GM12878 (cell line): ENCODE results near the gene CYSTM1. TPM values are rescaled to one million over a fixed set of nuclear protein-coding genes. Genes with fewer than 3 reads are reported as not detected.

Experiments used
- ASH2L ChIP-seq: fragments of 300-600, 200-600 bp; sonication (generic); IDR thresholded peaks from 2 replicates; pipeline ENCODE4 v1.6.1; 2017; ENCODE audit warnings: low read depth, mild to moderate bottlenecking, borderline replicate concordance
- BHLHE40 ChIP-seq, 2 experiments: fragments of 450-650 bp in 1 of 2; IDR thresholded peaks; 2 replicates each; pipeline ENCODE4 v1.6.1; 2011 to 2017; ENCODE audit warnings: low read depth in 2 of 2, borderline replicate concordance in 1 of 2, improper control_type of control experiment in 1 of 2, low read length in 1 of 2, mild to moderate bottlenecking in 1 of 2
- CBX3 ChIP-seq: fragments of 200-600 bp; sonication (generic); IDR thresholded peaks from 2 replicates; pipeline ENCODE4 v1.6.1; 2016; ENCODE audit warnings: low read depth, borderline replicate concordance
- CREB1 ChIP-seq: IDR thresholded peaks from 2 replicates; pipeline ENCODE4 v1.6.1; 2012; ENCODE audit warnings: low read depth, mild to moderate bottlenecking, inconsistent platforms
- EED ChIP-seq: sonication (generic); IDR thresholded peaks from 2 replicates; pipeline ENCODE4 v1.6.1; 2016; ENCODE audit warnings: antibody characterized with exemption, low read depth
- FOXM1 ChIP-seq: IDR thresholded peaks from 2 replicates; pipeline ENCODE4 v1.6.1; 2012; ENCODE audit warnings: low read depth, mild to moderate bottlenecking, inconsistent platforms, low read length, moderate library complexity
- GABPA ChIP-seq: IDR thresholded peaks from 2 replicates; pipeline ENCODE4 v1.6.1; 2014; ENCODE audit warnings: antibody characterized with exemption, low read depth, mild to moderate bottlenecking, inconsistent platforms
- GATAD2B ChIP-seq: fragments of 450-650 bp; conservative IDR thresholded peaks from 2 replicates; pipeline ENCODE4 v1.6.1; 2017; ENCODE audit warnings: low read depth, mild to moderate bottlenecking, moderate library complexity
- HCFC1 ChIP-seq: fragments of 150-350 bp; IDR thresholded peaks from 2 replicates; pipeline ENCODE4 v1.6.1; 2014; ENCODE audit warnings: low read length
- IKZF2 ChIP-seq, 2 experiments: fragments of 450-650 bp; IDR thresholded peaks; 2 replicates each; pipeline ENCODE4 v1.6.1; 2017; ENCODE audit warnings: mild to moderate bottlenecking in 2 of 2, moderate library complexity in 2 of 2
- LARP7 ChIP-seq: fragments of 450-650 bp; IDR thresholded peaks from 2 replicates; pipeline ENCODE4 v1.6.1; 2017; ENCODE audit warnings: mild to moderate bottlenecking
- MEF2B ChIP-seq: fragments of 450-650 bp; IDR thresholded peaks from 2 replicates; pipeline ENCODE4 v1.6.1; 2018; ENCODE audit warnings: mild to moderate bottlenecking, moderate library complexity; ENCODE audit not compliant: partially characterized antibody, poor library complexity, severe bottlenecking
- NBN ChIP-seq: fragments of 450-650 bp; IDR thresholded peaks from 2 replicates; pipeline ENCODE4 v1.6.1; 2016
- NFYA ChIP-seq: IDR thresholded peaks from 2 replicates; pipeline ENCODE4 v1.6.1; 2011; ENCODE audit warnings: low read depth, mild to moderate bottlenecking, low read length, improper control_type of control experiment, borderline replicate concordance
- NR2F1 ChIP-seq: fragments of 450-650 bp; conservative IDR thresholded peaks from 2 replicates; pipeline ENCODE4 v1.6.1; 2017; ENCODE audit warnings: mild to moderate bottlenecking
- RAD21 ChIP-seq: IDR thresholded peaks from 2 replicates; pipeline ENCODE4 v1.6.1; 2011; ENCODE audit warnings: mild to moderate bottlenecking, low read depth, low read length, moderate library complexity; ENCODE audit not compliant: insufficient read depth
- SMC3 ChIP-seq: IDR thresholded peaks from 2 replicates; pipeline ENCODE4 v1.6.1; 2011; ENCODE audit warnings: low read length, improper control_type of control experiment, borderline replicate concordance
- SREBF1 ChIP-seq: IDR thresholded peaks from 2 replicates; pipeline ENCODE4 v1.6.1; 2012; ENCODE audit warnings: mild to moderate bottlenecking, low read length
- SRF ChIP-seq, 2 experiments: IDR thresholded peaks; 2 replicates each; pipeline ENCODE4 v1.6.1; 2011; ENCODE audit warnings: low read depth in 2 of 2, low read length in 2 of 2, mild to moderate bottlenecking in 1 of 2, moderate library complexity in 1 of 2
- STAT1 ChIP-seq: fragments of 450-650 bp; conservative IDR thresholded peaks from 2 replicates; pipeline ENCODE4 v1.6.1; 2014; ENCODE audit warnings: antibody characterized with exemption, mild to moderate bottlenecking
- TCF7 ChIP-seq: IDR thresholded peaks from 2 replicates; pipeline ENCODE4 v1.6.1; 2014; ENCODE audit warnings: antibody characterized with exemption, borderline replicate concordance
- WRNIP1 ChIP-seq: IDR thresholded peaks from 2 replicates; pipeline ENCODE4 v1.6.1; 2011; ENCODE audit warnings: low read depth, low read length, improper control_type of control experiment, borderline replicate concordance
- ZNF217 ChIP-seq: fragments of 450-650 bp; IDR thresholded peaks from 2 replicates; pipeline ENCODE4 v1.6.1; 2017; ENCODE audit warnings: antibody characterized with exemption, mild to moderate bottlenecking
- polyA plus RNA-seq, 11 experiments: library from polyadenylated mRNA; depleted of rRNA in 4 of 11; unstranded in 6 of 11; stranded (reverse) in 5 of 11; fragments of >200 nt; fragmentation: Nextera tagmentation in 4 of 11; fragmentation: Illumina TruSeq in 1 of 11; extraction: Ambion mirVana in 4 of 11; extraction: Trizol in 1 of 11; gene quantifications; 1 replicate in 1 of 11; 2 replicates in 10 of 11; pipeline versions ENCODE4 v1.2.1 to v1.2.3, GENCODE V29; 2011 to 2016; ENCODE audit warnings: inconsistent platforms in 2 of 11, missing spikeins in 2 of 11, low read depth in 1 of 11
- total RNA-seq, 4 experiments: library from RNA; depleted of rRNA in 3 of 4; stranded (reverse); fragments of >200 nt in 3 of 4; fragmentation: Illumina TruSeq in 1 of 4; extraction: Trizol in 1 of 4; gene quantifications; 2 replicates each; pipeline versions ENCODE4 v1.2.1 to v1.2.3, GENCODE V29; 2013 to 2021
- TF ChIP-seq, protein P1 (sequence below): fragments of 450-650 bp; IDR thresholded peaks from 2 replicates; pipeline ENCODE4 v1.6.1; 2017; ENCODE audit warnings: low read depth, mild to moderate bottlenecking, moderate library complexity
- TF ChIP-seq, protein P2 (sequence below): IDR thresholded peaks from 2 replicates; pipeline ENCODE4 v1.6.1; 2011; ENCODE audit warnings: borderline replicate concordance, low read depth, mild to moderate bottlenecking, moderate library complexity, mixed read lengths, low read length; ENCODE audit not compliant: insufficient read depth; ENCODE audit errors: extremely low read length
- TF ChIP-seq, protein P3 (sequence below): fragments of 450-650 bp; IDR thresholded peaks from 2 replicates; pipeline ENCODE4 v1.6.1; 2016; ENCODE audit warnings: mild to moderate bottlenecking, moderate library complexity, borderline replicate concordance

Gene CYSTM1
- total and polyA plus RNA-seq, 10 of the 15 experiments (the other 5 are each of a cell fraction or from before 2014, with no cell fraction given): 52.7 to 261 (median 98.7) TPM

DNA sequence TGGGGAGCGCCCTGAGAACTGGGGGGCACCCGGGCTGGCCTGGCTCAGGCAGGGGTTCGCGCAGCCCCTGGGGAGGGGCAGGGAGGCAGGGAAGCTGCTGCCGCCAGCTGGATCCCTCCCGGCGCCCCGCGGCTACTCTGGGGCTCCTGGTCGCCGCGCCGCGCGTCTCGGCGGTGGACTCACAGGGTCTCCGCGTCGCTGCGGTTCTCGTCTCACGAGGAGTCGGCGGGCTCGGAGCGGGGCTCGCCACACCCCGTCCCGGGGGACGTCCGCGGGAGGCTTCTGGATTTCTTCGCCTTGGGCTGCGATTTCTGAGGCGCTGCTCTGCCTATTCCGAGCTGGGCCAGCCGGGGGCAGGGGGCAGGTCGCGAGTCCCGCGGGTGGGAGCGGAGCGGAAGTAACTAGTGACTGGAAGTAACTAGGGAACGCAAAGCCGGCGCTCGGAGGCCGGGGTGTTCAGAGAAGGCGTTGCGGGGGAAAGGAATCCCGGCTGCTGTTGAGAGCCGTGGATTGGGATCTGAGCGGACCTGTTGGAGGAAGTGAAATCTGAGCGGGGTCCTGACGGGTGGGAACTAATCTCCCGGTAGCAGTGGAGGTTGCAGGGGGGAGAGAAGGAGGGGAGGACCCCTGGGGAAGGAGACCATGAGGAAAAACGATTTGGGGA is 511 bp downstream of the CYSTM1 start (continued):
- no peak; the same call in 1 of the 2 replicates for TF ChIP-seq ASH2L
- TF ChIP-seq, protein P1, sequence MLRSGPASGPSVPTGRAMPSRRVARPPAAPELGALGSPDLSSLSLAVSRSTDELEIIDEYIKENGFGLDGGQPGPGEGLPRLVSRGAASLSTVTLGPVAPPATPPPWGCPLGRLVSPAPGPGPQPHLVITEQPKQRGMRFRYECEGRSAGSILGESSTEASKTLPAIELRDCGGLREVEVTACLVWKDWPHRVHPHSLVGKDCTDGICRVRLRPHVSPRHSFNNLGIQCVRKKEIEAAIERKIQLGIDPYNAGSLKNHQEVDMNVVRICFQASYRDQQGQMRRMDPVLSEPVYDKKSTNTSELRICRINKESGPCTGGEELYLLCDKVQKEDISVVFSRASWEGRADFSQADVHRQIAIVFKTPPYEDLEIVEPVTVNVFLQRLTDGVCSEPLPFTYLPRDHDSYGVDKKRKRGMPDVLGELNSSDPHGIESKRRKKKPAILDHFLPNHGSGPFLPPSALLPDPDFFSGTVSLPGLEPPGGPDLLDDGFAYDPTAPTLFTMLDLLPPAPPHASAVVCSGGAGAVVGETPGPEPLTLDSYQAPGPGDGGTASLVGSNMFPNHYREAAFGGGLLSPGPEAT: peak; percentile 45
- peak; percentile 74 to 76 for TF ChIP-seq IKZF2 (IDR thresholded peaks at IDR 0.05)
- TF ChIP-seq WRNIP1: no peak
- TF ChIP-seq SRF (IDR thresholded peaks at IDR 0.05; ENCODE audit: low read depth in 2 of 2, low read length in 2 of 2): 0 out of 4 replicates have a peak, but pooled peaks of 1 of the 2 experiments have one; percentile 9
- TF ChIP-seq STAT1: no peak
- no peak for TF ChIP-seq BHLHE40 (IDR thresholded peaks at IDR 0.05; ENCODE audit: borderline replicate concordance in 1 of 2, low read depth in 2 of 2, low read length in 1 of 2)
- no peak for TF ChIP-seq TCF7
- peak; percentile 56 for TF ChIP-seq NR2F1
- TF ChIP-seq LARP7: no peak; the same call in none of the 2 replicates
- TF ChIP-seq, protein P2, sequence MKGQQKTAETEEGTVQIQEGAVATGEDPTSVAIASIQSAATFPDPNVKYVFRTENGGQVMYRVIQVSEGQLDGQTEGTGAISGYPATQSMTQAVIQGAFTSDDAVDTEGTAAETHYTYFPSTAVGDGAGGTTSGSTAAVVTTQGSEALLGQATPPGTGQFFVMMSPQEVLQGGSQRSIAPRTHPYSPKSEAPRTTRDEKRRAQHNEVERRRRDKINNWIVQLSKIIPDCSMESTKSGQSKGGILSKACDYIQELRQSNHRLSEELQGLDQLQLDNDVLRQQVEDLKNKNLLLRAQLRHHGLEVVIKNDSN: no peak
- peak; percentile 32; the same call in 1 of the 2 replicates for TF ChIP-seq HCFC1
- TF ChIP-seq SMC3: 0 out of 2 replicates have a peak, but pooled peaks have one; percentile 10
- TF ChIP-seq FOXM1: no peak
- peak; percentile 79 for TF ChIP-seq GABPA
- TF ChIP-seq RAD21: peak; percentile 20; the same call in 1 of the 2 replicates
- TF ChIP-seq MEF2B: peak; percentile 91
- peak; percentile 65 for TF ChIP-seq GATAD2B
- TF ChIP-seq SREBF1: no peak
- peak; percentile 61 for TF ChIP-seq NBN
- no peak for TF ChIP-seq NFYA
- no peak for TF ChIP-seq ZNF217
- peak; percentile 70 for TF ChIP-seq EED
- TF ChIP-seq, protein P3, sequence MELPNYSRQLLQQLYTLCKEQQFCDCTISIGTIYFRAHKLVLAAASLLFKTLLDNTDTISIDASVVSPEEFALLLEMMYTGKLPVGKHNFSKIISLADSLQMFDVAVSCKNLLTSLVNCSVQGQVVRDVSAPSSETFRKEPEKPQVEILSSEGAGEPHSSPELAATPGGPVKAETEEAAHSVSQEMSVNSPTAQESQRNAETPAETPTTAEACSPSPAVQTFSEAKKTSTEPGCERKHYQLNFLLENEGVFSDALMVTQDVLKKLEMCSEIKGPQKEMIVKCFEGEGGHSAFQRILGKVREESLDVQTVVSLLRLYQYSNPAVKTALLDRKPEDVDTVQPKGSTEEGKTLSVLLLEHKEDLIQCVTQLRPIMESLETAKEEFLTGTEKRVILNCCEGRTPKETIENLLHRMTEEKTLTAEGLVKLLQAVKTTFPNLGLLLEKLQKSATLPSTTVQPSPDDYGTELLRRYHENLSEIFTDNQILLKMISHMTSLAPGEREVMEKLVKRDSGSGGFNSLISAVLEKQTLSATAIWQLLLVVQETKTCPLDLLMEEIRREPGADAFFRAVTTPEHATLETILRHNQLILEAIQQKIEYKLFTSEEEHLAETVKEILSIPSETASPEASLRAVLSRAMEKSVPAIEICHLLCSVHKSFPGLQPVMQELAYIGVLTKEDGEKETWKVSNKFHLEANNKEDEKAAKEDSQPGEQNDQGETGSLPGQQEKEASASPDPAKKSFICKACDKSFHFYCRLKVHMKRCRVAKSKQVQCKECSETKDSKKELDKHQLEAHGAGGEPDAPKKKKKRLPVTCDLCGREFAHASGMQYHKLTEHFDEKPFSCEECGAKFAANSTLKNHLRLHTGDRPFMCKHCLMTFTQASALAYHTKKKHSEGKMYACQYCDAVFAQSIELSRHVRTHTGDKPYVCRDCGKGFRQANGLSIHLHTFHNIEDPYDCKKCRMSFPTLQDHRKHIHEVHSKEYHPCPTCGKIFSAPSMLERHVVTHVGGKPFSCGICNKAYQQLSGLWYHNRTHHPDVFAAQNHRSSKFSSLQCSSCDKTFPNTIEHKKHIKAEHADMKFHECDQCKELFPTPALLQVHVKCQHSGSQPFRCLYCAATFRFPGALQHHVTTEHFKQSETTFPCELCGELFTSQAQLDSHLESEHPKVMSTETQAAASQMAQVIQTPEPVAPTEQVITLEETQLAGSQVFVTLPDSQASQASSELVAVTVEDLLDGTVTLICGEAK: peak; percentile 81; the same call in 1 of the 2 replicates
- TF ChIP-seq CBX3: no peak
- peak; percentile 56; the same call in 1 of the 2 replicates for TF ChIP-seq CREB1
